Kidney epithelial cell (primary cell): ENCODE results near the gene MDN1. TPM values are rescaled to one million over a fixed set of nuclear protein-coding genes. Genes with fewer than 3 reads are reported as not detected.
"Not testable (repeated sequence)": the region's sequence is repeated elsewhere in the genome, so short reads cannot be mapped to it uniquely, and the experiment has no call there.

Source experiments
- DNase-seq: peaks from one replicate; pipeline ENCODE4 v3.0.0-alpha.2; 2010; ENCODE audit warnings: low read depth
- H3K27me3 ChIP-seq: 2 replicates; pipeline ENCODE4 v1.6.0; 2011; ENCODE audit warnings: low read length; ENCODE audit not compliant: control insufficient read depth, insufficient read depth
- H3K36me3 ChIP-seq: 2 replicates; pipeline ENCODE4 v1.5.1; 2011; ENCODE audit warnings: low read length; ENCODE audit not compliant: control insufficient read depth, insufficient read depth
- H3K4me3 ChIP-seq: 2 replicates; pipeline ENCODE4 v1.5.1; 2011; ENCODE audit warnings: low read depth, mild to moderate bottlenecking, control low read depth, low read length
- CTCF ChIP-seq: IDR thresholded peaks from 2 replicates; pipeline ENCODE4 v1.5.1; 2011; ENCODE audit warnings: mild to moderate bottlenecking, moderate library complexity, low read length, control low read depth, inconsistent platforms; ENCODE audit not compliant: insufficient read depth, poor library complexity, severe bottlenecking
- total RNA-seq: library from RNA; depleted of rRNA; stranded (reverse); fragments of >200 nt; gene quantifications from 2 replicates; pipeline ENCODE4 v1.2.3, GENCODE V29; 2015

MDN1 gene
- total RNA-seq, 1 donor from 2014 or later = 28.6 TPM

- H3K36me3 ChIP-seq = no peaks in the 10 kb centered on the region
- H3K27me3 ChIP-seq = no peaks in the 10 kb centered on the region
- no peak for DNase-seq
- TF ChIP-seq CTCF = no peak
- H3K4me3 ChIP-seq = no peak overlapping the region
Observed at GRCh38 chr6:89826029-89826528, 6.5 kb upstream of the MDN1 start.

- no peak for DNase-seq
- Histone ChIP-seq H3K27me3 (no peaks in the 10 kb centered on the region), H3K36me3 (no peaks in the 10 kb centered on the region), H3K4me3 (peak overlapping the region; percentile 75)
- no peak for TF ChIP-seq CTCF
Observed at GRCh38 chr6:89818977-89819335, 638 bp downstream of the MDN1 start.

- Histone ChIP-seq H3K4me3 (no peak overlapping the region), H3K36me3 (no peaks in the 10 kb centered on the region), H3K27me3 (no peaks in the 10 kb centered on the region)
- no peak for DNase-seq
- TF ChIP-seq CTCF = no peak
Observed at GRCh38 chr6:89817481-89817880, 2.1 kb downstream of the MDN1 start.

GRCh38 chr6:89813422-89813821 lies 6.2 kb downstream of the MDN1 start:
- H3K36me3 ChIP-seq, H3K4me3 ChIP-seq, H3K27me3 ChIP-seq, DNase-seq: not testable (repeated sequence)

GRCh38 chr6:89807581-89807980 lies 12.0 kb downstream of the MDN1 start:
- DNase-seq = no peak
- H3K36me3 ChIP-seq = no peaks in the 10 kb centered on the region
- H3K27me3 ChIP-seq = no peaks in the 10 kb centered on the region
- no peak for TF ChIP-seq CTCF
- H3K4me3 ChIP-seq = no peak overlapping the region

GRCh38 chr6:89805814-89806371 lies 13.7 kb downstream of the MDN1 start:
- no peak overlapping the region for H3K4me3 ChIP-seq
- no peak for DNase-seq
- no peak for TF ChIP-seq CTCF
- H3K36me3 ChIP-seq = no peaks in the 10 kb centered on the region
- no peaks in the 10 kb centered on the region for H3K27me3 ChIP-seq
